ENCODE data around the gene SBNO2.

SBNO2 gene

GRCh38 chr19:1093811-1094553, 80.1 kb downstream of the SBNO2 start:
- TF ChIP-seq RARB (CRISPR knock-in tag; IDR thresholded peaks at IDR 0.05), result no peak
- TF ChIP-seq GLIS3 (CRISPR knock-in tag; IDR thresholded peaks at IDR 0.05), result no peak
- no peak for TF ChIP-seq ZNF70 (CRISPR knock-in tag; IDR thresholded peaks at IDR 0.05)
- ATAC-seq, result no peak

DNA sequence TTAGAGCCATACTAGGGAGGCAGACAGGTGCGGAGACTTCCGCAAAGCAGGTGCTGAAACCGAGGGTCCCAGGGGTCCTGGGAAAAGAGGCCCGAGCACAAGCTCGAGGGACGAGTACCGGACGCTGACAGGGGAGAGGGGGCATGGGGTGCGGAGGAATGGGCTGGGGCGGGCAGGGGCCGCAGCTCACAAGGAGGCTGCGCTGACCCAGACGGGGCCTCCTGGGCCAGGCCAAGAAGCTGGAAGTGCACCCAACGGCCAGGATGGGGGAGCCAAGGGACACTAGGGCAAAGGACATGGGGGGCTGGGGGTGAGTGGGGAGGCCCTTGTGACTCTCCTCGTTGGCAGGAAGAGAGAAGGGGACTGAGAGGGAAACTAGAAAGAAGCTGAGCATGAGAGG, 80.7 kb downstream of the SBNO2 start:
- ATAC-seq, result no peak
- TF ChIP-seq ZNF70 (CRISPR knock-in tag; IDR thresholded peaks at IDR 0.05) (no peak), PATZ1 (CRISPR knock-in tag; IDR thresholded peaks at IDR 0.05; ENCODE audit: borderline replicate concordance) (no peak), ESRRG (CRISPR knock-in tag; IDR thresholded peaks at IDR 0.05) (no peak), SNAI2 (CRISPR knock-in tag; IDR thresholded peaks at IDR 0.05) (no peak), POU6F1 (CRISPR knock-in tag; IDR thresholded peaks at IDR 0.05; ENCODE audit: borderline replicate concordance, low read depth) (no peak), PPARA (CRISPR knock-in tag; IDR thresholded peaks at IDR 0.05; ENCODE audit: borderline replicate concordance) (no peak), TOX (CRISPR knock-in tag; IDR thresholded peaks at IDR 0.05; ENCODE audit: borderline replicate concordance) (no peak), ZNF565 (CRISPR knock-in tag; conservative IDR thresholded peaks at IDR 0.05; ENCODE audit: low read depth) (no peak), ZFP3 (CRISPR knock-in tag; IDR thresholded peaks at IDR 0.05) (no peak), TCF4 (CRISPR knock-in tag; IDR thresholded peaks at IDR 0.05; ENCODE audit: borderline replicate concordance) (no peak), OSR1 (CRISPR knock-in tag; IDR thresholded peaks at IDR 0.05) (no peak)

DNA sequence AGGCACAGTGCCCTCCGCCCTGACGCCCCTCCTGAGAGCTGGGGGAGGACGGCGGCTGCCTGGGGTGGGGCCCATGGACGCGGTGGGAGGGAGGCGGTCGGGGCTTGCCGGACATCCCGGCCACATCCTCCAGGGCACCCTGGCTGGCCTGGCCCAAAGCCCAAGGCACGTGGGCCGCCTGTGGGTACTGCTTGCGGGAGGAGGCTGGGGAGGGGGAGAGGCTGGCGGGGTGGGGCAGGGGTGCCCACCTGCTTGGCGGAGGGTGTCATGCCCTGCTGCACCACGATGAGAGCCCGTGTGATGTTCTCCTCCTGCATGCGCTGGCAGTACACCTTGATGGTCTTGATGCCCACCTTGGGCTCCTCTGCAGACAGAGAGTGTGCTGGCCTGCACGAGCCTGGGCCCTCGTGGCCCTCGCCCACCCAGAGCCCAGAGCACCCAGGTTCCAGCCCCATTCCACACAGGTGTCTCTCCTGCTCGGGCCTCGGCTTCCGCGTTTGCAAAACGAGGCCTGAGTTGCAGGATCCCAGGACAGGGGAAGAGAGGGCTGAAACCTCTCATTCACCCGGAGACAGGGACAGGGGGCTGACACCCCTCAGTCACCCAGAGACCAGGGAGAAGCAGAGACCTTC, 82.4 kb downstream of the SBNO2 start:
- TF ChIP-seq ISL1 (CRISPR knock-in tag; IDR thresholded peaks at IDR 0.05) (no peak), ZNF565 (CRISPR knock-in tag; conservative IDR thresholded peaks at IDR 0.05; ENCODE audit: low read depth) (no peak), BACH2 (CRISPR knock-in tag; IDR thresholded peaks at IDR 0.05; ENCODE audit: borderline replicate concordance) (no peak), SNAI2 (CRISPR knock-in tag; IDR thresholded peaks at IDR 0.05) (no peak), ZFP30 (CRISPR knock-in tag; IDR thresholded peaks at IDR 0.05) (no peak), TOX (CRISPR knock-in tag; IDR thresholded peaks at IDR 0.05; ENCODE audit: borderline replicate concordance) (no peak), TCF4 (CRISPR knock-in tag; IDR thresholded peaks at IDR 0.05; ENCODE audit: borderline replicate concordance) (no peak), ZC3H10 (CRISPR knock-in tag; IDR thresholded peaks at IDR 0.05) (no peak), PATZ1 (CRISPR knock-in tag; IDR thresholded peaks at IDR 0.05; ENCODE audit: borderline replicate concordance) (no peak), GLIS3 (CRISPR knock-in tag; IDR thresholded peaks at IDR 0.05) (no peak), ZNF70 (CRISPR knock-in tag; IDR thresholded peaks at IDR 0.05) (no peak), ESRRG (CRISPR knock-in tag; IDR thresholded peaks at IDR 0.05) (no peak), CREB5 (CRISPR knock-in tag; IDR thresholded peaks at IDR 0.05; ENCODE audit: low read depth) (no peak), CSRNP3 (CRISPR knock-in tag; IDR thresholded peaks at IDR 0.05) (no peak), PPARA (CRISPR knock-in tag; IDR thresholded peaks at IDR 0.05; ENCODE audit: borderline replicate concordance) (no peak), CSDC2 (CRISPR knock-in tag; IDR thresholded peaks at IDR 0.05) (no peak)
- no peak for ATAC-seq
